ENCODE results near the gene PHACTR2.
"Not testable (repeated sequence)": the region's sequence is repeated elsewhere in the genome, so short reads cannot be mapped to it uniquely, and the experiment has no call there.

GRCh38 chr6:143631196-143631595 is 46.6 kb upstream of the PHACTR2 start:
- TF ChIP-seq EZH2 (IDR thresholded peaks at IDR 0.05; ENCODE audit: low read depth); CTCF (conservative IDR thresholded peaks at IDR 0.05): not testable (repeated sequence)
